Tibial nerve (tissue), 4 donors: ENCODE results near the gene PHLPP2. TPM values are rescaled to one million over a fixed set of nuclear protein-coding genes. Genes with fewer than 3 reads are reported as not detected.

Experiments used
- DNase-seq, 2 donors: peaks; one replicate each; pipeline ENCODE4 v3.0.0-alpha.2; 2019; ENCODE audit warnings: low spot score in 2 of 2
- H3K27ac ChIP-seq, 4 donors: fragments of 200-600 bp; sonication (generic) in 3 of 4; one replicate each; pipeline ENCODE4 v1.5.1; 2017 to 2019; ENCODE audit warnings: mild to moderate bottlenecking in 1 of 4
- H3K27me3 ChIP-seq, 2 donors: fragments of 200-600 bp; sonication (generic) in 1 of 2; one replicate each; pipeline versions ENCODE4 v1.5.1 to v1.6.0; 2017 to 2019
- H3K36me3 ChIP-seq, 3 donors: fragments of 200-600 bp; sonication (generic); one replicate each; pipeline ENCODE4 v1.5.1; 2018 to 2019
- H3K4me1 ChIP-seq, 4 donors: fragments of 200-600 bp; sonication (generic) in 3 of 4; one replicate each; pipeline ENCODE4 v1.5.1; 2017 to 2019
- H3K4me3 ChIP-seq, 4 donors: fragments of 200-600 bp; sonication (generic) in 3 of 4; one replicate each; pipeline ENCODE4 v1.5.1; 2017 to 2019; ENCODE audit warnings: mild to moderate bottlenecking in 1 of 4, moderate library complexity in 1 of 4
- H3K9me3 ChIP-seq, 4 donors: fragments of 200-600 bp; sonication (generic) in 3 of 4; one replicate each; pipeline ENCODE4 v1.5.1; 2017 to 2019
- CTCF ChIP-seq, 5 experiments: fragments of 200-600 bp in 3 of 5; fragments of 450-650 bp in 2 of 5; sonication (generic) in 3 of 5; IDR thresholded peaks; one replicate each; pipeline ENCODE4 v1.5.1; 2016 to 2019; ENCODE audit warnings: antibody characterized with exemption in 5 of 5, mild to moderate bottlenecking in 3 of 5, moderate library complexity in 2 of 5
- EP300 ChIP-seq, 2 donors: sonication (generic); formaldehyde crosslinking; IDR thresholded peaks; one replicate each; pipeline ENCODE4 v1.6.1; 2017; ENCODE audit warnings: antibody characterized with exemption in 2 of 2, mild to moderate bottlenecking in 1 of 2
- POLR2A ChIP-seq, 2 donors: fragments of 450-650 bp; IDR thresholded peaks; one replicate each; pipeline ENCODE4 v1.6.1; 2017; ENCODE audit warnings: antibody characterized with exemption in 2 of 2, mild to moderate bottlenecking in 2 of 2, moderate library complexity in 2 of 2
- WGBS, 2 donors: methylation state at CpG; one replicate each; pipeline ENCODE4 v1.1.5; 2018; 5-methylcytosine and 5-hydroxymethylcytosine counted together
- total RNA-seq, 4 donors: library from RNA; depleted of rRNA; stranded (reverse); fragments of >200 nt; gene quantifications; one replicate each; pipeline ENCODE4 v1.1.0, GENCODE V29; 2016

PHLPP2 gene, protein sequence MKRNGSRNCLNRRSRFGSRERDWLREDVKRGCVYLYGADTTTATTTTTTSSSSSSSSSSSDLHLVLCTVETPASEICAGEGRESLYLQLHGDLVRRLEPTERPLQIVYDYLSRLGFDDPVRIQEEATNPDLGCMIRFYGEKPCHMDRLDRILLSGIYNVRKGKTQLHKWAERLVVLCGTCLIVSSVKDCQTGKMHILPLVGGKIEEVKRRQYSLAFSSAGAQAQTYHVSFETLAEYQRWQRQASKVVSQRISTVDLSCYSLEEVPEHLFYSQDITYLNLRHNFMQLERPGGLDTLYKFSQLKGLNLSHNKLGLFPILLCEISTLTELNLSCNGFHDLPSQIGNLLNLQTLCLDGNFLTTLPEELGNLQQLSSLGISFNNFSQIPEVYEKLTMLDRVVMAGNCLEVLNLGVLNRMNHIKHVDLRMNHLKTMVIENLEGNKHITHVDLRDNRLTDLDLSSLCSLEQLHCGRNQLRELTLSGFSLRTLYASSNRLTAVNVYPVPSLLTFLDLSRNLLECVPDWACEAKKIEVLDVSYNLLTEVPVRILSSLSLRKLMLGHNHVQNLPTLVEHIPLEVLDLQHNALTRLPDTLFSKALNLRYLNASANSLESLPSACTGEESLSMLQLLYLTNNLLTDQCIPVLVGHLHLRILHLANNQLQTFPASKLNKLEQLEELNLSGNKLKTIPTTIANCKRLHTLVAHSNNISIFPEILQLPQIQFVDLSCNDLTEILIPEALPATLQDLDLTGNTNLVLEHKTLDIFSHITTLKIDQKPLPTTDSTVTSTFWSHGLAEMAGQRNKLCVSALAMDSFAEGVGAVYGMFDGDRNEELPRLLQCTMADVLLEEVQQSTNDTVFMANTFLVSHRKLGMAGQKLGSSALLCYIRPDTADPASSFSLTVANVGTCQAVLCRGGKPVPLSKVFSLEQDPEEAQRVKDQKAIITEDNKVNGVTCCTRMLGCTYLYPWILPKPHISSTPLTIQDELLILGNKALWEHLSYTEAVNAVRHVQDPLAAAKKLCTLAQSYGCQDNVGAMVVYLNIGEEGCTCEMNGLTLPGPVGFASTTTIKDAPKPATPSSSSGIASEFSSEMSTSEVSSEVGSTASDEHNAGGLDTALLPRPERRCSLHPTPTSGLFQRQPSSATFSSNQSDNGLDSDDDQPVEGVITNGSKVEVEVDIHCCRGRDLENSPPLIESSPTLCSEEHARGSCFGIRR (N-terminal part only)
- total RNA-seq, result 10 to 100 TPM; 13.8 to 18.2 (median 16.2) TPM

DNA sequence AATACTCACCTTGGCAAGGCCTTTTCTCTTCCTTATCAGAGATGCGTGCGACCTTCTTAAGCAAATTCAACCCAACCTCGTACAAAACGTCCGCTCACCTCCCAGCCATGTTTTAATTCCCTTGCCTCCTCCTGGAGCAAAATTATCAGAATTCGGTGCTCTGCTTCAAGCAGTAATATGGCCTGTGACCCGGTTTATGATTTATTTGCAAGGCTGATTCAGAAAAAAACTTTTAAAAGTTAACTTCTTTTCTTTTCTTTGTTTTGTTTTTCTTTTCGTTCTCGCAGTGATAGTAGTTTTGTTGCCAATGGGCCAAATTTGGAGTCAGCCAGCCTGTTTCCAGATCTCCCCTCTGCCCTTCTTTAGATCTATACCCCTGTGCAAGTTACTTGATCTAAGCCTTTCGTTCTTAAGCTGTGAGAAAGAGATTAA lies at the start of gene PHLPP2:
Gene PHLPP2, minus strand, starts transcription at position 382 of the 432 bp plus-strand sequence. CDS start 9,906 bp downstream, outside the sequence.
- TF ChIP-seq CTCF (IDR thresholded peaks at IDR 0.05) (no peak), EP300 (IDR thresholded peaks at IDR 0.05) (no peak)
- peaks cover 0 to 34% (median 15%) of the 10 kb centered on the region in 4 donors for H3K4me1 ChIP-seq

GRCh38 chr16:71771571-71771970 lies 47.1 kb upstream of the PHLPP2 start:
- no peaks in the 10 kb centered on the region for H3K9me3 ChIP-seq
- TF ChIP-seq POLR2A (IDR thresholded peaks at IDR 0.05), result no peak
- TF ChIP-seq CTCF (IDR thresholded peaks at IDR 0.05), result no peak
- no peak for TF ChIP-seq EP300 (IDR thresholded peaks at IDR 0.05)
- peaks cover 4 to 74% (median 14%) of the 10 kb centered on the region in 3 donors for H3K36me3 ChIP-seq

More for the DNA sequence above, at the start of gene PHLPP2:
- peak within 1 kb of the TSS; percentile 47 to 97 (median 80) for H3K4me3 ChIP-seq
- 14 to 20% methylated on average over 10 of the region's 10 CpGs for whole genome bisulfite sequencing, 2 donors
- no peaks in the 10 kb centered on the region for H3K27me3 ChIP-seq
- H3K36me3 ChIP-seq, result no peaks in the 10 kb centered on the region
- no peak for DNase-seq
- no peaks in the 10 kb centered on the region for H3K9me3 ChIP-seq
- H3K27ac ChIP-seq, result peak within 1 kb of the TSS; percentile 73 to 95 (median 91)

GRCh38 chr16:71769222-71769621 lies 44.7 kb upstream of the PHLPP2 start:
- no peaks in the 10 kb centered on the region for H3K9me3 ChIP-seq
- no peak overlapping the region for H3K27ac ChIP-seq
- 93 to 94% methylated on average over 1 of the region's 1 CpG for WGBS, 2 donors
- H3K36me3 ChIP-seq, result peaks cover 4 to 76% (median 14%) of the 10 kb centered on the region in 3 donors
- no peaks in the 10 kb centered on the region for H3K27me3 ChIP-seq
- no peak for TF ChIP-seq POLR2A (IDR thresholded peaks at IDR 0.05)
- H3K4me3 ChIP-seq, result no peak overlapping the region
- no peak for DNase-seq
- H3K4me1 ChIP-seq, result peaks cover 0 to 15% (median 0%) of the 10 kb centered on the region in 4 donors

More at GRCh38 chr16:71771571-71771970, 47.1 kb upstream of the PHLPP2 start:
- Histone ChIP-seq H3K4me3 (no peak overlapping the region), H3K27me3 (no peaks in the 10 kb centered on the region), H3K4me1 (peaks cover 0 to 16% (median 0%) of the 10 kb centered on the region in 4 donors), H3K27ac (no peak overlapping the region)
- no peak for DNase-seq

DNA sequence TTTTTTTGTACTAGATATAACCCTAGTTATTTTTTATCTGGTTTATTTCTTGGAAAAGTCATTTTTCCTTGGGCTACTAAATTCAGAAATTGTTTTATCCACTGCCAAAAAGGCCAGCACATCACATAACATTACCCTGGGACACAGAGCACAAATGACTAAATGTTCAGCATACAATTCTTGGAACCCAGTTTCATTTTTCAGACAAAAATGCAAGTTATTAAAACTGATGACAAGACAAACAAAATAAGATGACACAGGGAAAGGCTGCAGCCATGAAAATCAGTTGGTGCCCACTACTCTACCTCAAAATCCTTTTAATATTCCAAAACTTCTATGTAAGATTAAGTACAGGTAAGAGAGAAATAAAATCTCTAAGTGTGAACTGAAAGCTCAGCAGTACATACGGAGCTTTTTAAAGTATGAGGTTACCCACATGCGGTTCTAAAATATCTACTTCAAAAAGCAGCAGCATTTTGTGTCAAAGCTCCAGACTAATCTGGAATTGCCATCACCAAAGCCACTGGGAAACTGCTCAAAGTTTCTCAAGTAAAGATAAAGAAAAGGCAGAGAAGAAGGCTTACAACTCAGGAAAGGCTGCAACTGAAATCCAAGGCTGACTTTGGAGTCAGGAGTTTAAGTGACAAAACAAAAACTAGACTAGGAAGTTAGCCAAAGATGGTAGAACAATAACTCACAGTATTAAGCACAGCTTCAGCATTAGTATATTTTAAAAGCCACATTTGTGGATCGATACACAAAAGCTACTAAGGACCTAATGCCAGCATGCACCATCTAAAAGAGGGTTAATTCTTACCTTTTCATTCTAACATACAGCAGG lies 42.8 kb upstream of the PHLPP2 start:
- Histone ChIP-seq H3K27ac (no peak overlapping the region), H3K27me3 (no peaks in the 10 kb centered on the region), H3K36me3 (peaks cover 4 to 76% (median 6%) of the 10 kb centered on the region in 3 donors), H3K4me3 (no peak overlapping the region), H3K4me1 (peaks cover 0 to 15% (median 0%) of the 10 kb centered on the region in 4 donors), H3K9me3 (no peaks in the 10 kb centered on the region)
- WGBS, 2 donors, result 76% methylated on average over 3 of the region's 3 CpGs
- TF ChIP-seq POLR2A (IDR thresholded peaks at IDR 0.05) (no peak), CTCF (IDR thresholded peaks at IDR 0.05) (no peak), EP300 (IDR thresholded peaks at IDR 0.05) (no peak)
- no peak for DNase-seq
